Activated CD4-positive, CD25-positive, alpha-beta regulatory T cell treated with anti-CD3 and anti-CD28 coated beads, Interleukin-2, amount 50 U/mL, for 24 hours (primary cell): Measurements from ENCODE around the gene MICAL3.

Source experiments
- ATAC-seq, 2 donors: fragments of 150-1000 bp; cut with Tn5 transposase; one replicate each; pipeline ENCODE4 v1.10.0; 2021; ENCODE audit warnings: mild to moderate bottlenecking in 1 of 2, moderate library complexity in 1 of 2

Gene MICAL3

DNA sequence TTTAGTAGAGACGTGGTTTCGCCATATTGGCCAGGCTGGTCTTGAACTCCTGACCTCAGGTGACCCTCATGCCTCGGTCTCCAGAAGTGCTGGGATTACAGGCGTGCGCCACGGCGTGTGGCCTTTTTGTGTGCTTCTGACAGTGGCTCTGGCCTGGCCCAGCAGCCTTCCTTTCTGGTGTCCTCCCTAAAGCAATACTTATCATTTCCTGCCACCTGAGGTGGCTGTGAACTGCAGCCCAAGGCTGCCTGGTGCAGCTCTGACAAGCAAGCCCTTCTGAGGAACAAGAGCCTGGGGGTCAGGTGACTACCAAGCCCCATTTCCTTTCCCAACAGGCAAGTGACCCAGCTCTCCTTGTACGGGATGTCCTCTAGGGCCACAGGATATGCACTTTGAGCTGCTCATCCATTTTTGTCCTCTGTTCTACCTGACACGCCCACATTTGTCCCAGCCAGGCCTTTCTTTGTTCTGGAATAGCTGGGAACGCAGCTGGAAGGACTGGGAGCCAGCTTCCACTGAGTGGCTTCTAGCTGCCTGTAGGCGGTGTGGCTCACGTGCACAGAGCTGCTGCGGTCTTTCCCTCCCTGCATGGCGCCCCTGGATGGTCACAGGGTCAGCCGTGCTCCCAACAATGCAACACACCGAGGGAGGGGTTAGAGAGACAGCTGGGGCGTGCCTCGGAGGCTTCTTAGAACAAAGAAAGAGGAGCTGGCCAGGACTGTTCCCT, 237.8 kb downstream of the MICAL3 start:
- no peak for ATAC-seq

DNA sequence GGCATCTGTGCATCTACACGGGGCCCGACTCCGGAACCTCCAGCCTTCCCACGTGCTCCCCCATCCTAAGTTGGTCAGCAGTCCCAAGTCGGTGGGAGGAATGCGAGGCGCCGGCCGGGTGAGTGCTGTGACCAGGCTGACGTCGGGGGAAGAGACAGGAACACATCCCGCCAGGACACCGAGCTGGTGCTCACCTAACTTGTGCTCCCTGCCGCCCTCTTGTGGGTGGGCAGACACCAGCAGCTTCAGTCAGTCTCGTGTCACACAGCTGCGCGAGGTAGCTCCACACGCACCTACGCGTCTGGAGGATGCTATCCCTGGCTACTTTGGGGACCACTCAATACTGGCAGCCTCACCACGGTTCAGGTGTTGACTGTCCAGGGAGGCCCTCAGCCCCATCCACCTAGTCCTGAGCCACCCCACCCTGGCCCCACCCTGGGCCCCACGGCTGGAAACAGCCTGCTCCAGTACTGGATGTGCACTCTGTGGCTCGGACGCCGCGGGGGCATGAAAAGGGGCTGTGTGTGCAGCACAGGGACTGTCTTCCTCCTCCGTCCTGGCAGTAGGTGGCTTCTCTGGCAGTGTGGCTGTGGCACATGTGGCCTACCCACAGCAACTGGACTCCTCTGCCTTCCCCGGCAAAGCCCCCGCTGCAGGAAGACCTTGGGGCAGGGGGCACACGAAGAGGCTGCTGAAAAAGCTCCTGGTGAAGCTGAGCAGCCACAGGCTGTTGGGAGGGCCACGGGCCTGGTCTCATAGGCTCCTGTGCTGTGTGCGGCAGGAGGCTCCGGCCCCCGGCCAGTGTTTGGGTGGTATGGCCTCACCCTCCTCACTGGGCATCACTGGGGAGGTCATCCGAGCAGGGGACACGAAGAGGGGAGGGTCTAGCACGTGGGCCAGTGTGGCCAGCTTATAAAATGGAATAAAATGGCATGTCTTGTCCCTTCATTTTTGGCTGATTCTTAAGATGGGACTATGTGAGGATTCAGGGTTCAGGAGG, 238.9 kb downstream of the MICAL3 start:
- ATAC-seq, result peak in 1 of 2 donors; percentile 17

DNA sequence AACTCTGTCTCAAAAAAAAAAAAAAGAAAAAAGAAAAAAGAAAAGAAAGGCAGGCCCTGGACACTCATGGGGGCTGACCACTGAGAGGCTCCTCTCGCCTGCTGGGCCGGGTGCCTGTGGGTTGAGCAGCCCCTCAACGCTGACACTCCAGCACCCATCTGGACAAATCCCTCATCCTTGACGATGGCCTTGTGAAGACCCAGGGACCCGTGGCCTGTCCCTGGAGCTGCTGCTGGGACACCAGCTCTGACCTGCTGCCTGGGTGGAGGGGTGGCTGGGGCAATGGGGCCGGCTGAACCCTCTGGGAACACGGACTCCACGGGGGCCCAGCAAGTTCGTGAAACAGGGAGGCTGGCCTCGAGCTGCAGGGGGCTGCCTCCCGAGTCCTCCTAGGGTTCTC, 239.6 kb downstream of the MICAL3 start:
- ATAC-seq, result no peak

DNA sequence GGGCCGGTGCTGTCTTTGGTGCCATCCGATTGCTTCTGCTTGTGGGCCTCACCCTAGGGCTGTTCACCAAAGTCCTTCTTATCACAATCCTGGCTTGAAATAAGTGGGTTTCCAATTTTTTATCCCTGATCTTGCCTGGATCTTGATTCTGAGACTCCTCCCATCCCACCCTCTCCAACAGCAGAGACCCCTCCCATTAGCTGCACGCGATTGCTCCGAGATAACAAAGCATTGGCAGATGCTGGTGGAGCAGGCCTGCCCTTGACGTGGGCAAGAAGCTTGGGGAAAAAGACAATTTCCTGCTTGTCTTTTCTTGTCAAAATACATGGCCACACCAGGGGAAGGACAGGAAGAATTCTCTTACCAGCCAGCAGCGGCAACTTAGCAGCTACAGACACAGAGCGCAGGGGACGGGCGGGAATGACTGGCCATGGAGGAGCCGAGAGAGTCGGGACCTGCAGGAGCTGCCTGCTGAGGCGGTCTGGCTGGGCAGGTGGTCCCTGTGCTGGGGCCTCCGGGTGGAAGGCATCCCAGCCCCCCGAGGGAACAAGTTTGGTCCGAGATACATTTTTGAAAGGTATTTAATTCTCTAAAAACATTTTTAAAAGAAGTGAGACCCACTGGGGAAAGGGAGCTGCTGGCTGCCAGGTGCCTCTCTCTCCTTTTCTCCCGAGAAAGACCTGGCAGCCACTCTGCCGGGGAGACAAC, 240.4 kb downstream of the MICAL3 start:
- no peak for ATAC-seq

DNA sequence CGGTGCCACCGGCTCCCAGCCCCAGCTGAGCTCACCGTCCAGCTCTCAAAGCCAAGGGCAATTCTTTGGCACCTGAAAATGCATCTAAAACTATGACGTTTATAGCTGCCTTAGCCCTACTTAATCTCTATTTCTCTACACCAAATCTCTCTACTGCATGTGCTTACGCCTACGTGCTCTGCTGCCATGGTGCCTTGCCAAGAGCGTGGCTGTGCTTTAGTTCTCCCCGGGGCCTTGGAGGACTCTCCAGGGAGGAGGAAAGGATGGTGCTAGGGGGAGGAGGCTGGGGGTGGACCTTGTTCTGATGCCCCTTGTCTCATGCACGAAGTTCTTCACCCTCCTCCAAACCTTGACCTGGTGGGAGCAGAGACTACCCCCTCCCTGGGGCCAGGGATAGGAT, 241.0 kb downstream of the MICAL3 start:
- no peak for ATAC-seq

DNA sequence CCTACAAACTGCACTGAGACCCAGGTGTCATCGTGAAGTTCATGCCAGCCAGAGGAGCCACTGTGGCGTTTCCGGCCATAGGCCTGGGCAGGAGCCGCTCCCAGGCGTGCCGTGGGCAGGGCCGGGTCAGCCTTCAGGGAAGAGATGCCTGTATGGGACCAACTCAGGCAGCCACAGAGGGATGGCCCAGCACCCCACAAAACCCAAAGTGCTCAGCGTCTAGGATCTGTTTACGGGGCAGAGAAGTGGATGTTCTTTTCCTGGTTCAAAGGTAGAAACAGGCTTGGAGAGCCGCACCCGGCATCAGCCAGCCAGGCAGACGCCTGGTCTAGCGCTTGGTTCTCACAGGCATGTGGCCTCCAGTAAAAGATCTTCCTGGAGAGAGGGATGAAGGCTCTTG, 241.7 kb downstream of the MICAL3 start:
- no peak for ATAC-seq

DNA sequence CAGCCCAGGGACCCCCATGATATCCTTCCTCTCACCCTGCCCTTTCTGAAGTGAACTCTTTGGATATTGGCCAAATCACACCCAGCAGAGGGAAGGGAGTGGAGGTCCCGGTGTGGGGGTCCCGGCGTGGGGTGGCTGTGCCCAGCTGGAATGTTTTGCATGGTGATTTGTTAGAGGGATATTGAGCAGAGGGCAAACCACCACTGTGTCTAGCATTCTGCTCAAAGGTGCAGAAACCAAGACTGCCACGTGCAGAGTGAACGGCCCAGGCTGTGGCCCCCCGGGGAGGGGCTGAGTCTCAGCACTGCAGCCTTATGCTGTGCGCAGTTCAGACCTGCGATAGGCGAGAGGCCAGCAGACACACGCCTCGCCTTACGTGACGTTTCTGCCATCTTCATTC, 242.2 kb downstream of the MICAL3 start:
- ATAC-seq, result no peak

DNA sequence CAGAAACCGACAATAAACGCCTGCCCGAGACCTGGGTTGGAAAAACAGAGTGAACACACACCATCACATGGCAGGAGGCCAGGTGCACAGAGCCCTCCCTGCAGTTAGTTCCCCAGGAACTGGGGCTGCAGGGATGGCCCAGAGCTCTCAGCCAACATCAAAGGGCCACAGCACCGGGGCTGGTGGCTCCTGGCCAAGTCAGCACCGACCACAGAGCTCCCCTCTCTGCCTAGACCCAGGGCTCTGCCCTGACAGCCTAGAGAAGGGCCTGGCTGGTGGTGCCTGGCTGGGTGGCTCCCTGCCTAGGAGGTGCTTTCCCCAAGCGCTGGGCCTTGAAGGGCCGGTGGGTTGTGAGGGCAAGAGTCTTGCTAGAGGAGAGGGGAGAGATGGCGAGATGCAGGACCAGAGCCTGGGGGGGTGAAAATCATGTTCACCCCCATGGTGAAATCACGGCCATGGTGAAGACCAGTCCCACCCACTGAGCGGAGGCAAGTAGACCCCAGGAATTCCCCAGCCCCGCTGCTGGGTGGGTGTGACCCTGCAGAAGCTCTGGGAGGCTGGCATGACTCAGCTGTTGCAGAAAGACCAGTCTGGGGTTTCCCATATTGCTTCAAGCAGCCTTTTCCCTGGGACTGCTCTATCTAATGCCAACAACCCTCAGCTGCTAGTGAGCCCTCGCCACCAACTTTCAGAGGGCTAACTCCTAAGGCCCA, 242.9 kb downstream of the MICAL3 start:
- ATAC-seq, result peak; percentile 72 to 75

DNA sequence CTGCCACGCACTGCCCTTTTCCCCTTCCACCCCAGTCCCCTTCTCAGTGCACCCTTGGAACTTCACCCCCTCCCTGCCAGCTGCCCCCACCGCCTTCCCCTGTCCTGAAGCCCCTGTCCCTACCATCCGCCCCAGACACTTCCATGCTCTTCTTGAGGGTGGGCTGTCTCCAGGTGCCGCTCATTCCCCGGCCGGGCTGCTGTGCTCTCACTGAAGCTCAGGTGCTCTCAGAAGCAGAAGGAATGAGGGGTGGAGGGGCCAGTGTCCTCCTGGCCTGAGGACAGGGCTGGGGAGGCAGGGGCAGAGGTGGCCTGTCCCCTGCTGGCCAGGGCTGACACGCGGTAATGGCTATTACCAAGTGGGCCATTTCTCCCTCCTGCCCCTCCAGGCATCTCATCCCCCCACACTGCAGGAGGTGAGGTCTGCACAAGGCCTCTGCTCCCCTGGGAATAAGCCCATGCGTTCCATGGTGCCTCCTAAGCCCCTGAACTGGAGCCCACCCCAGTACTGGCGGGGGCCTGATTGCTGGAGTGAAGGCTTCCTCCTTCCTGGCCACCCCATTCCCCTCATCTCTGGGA, 243.5 kb downstream of the MICAL3 start:
- no peak for ATAC-seq

DNA sequence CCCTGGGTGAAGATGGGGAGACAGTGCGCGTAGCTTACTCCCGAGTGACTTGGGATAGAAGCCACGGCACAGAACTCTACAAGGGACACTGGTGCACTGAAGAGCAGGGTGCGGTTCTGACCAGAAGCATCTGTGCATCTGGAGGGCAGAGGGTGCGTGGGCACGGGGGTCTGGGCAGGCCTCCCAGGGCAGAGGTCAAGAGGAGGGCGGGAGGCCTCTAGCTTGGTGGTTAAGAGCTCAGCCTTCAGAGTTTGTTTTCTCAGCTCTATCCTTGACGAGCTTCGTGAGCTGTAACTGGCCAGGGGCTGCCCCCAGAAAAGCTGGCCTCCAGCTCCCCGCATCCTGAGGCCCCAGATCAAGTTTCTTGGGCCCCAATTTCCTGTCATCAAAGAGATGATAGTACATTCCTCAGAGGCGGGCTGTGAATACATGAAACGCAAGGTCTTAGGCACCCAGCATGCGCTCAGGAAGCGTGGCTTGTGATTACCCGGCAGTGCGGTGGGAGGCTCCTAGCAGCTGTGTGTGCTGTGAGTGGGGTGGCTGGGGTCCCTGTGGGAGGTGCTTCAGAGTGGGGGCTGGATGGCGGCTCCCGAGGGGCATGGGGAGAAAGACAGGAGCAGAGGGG, 244.1 kb downstream of the MICAL3 start:
- ATAC-seq, result no peak

DNA sequence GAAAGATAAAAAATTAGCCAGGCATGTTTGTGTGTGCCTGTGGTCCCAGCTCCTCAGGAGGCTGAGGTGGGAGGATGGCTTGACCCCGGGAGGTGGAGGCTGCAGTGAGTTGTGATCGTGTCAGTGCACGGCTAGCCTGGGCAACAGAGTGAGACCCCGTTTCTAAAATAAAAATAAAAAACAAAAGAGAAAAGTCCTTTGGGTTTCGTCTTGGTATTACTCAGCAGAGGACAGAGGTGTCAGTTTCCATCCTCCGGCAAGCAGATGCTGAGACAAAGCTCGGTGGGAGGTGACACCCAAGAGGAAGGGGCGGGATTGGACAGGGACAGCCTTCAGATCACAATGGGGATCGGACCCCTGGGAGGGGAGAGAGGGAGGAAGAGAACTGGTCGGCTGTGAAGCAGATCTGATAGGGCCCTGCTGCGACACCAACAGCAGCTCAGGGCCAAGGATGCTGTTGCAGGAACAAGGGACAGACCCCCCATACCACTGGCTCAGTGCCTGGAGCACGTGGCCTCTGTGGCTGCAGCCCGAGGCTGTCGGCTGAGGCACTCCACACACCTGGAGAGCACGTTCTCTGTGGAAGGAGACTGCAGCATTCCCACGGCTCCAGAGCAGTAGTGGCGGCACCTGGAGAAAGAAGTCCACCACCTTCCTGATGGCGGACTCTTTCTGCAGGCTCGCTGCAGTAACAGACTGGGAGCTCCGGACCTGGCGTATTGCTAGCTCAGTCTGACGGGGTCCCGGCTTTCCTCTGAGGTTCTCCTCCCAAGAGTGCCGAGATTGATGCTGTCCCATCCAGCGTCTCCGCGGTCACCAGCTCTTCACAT, 244.9 kb downstream of the MICAL3 start:
- peak; percentile 4 to 7 for ATAC-seq

DNA sequence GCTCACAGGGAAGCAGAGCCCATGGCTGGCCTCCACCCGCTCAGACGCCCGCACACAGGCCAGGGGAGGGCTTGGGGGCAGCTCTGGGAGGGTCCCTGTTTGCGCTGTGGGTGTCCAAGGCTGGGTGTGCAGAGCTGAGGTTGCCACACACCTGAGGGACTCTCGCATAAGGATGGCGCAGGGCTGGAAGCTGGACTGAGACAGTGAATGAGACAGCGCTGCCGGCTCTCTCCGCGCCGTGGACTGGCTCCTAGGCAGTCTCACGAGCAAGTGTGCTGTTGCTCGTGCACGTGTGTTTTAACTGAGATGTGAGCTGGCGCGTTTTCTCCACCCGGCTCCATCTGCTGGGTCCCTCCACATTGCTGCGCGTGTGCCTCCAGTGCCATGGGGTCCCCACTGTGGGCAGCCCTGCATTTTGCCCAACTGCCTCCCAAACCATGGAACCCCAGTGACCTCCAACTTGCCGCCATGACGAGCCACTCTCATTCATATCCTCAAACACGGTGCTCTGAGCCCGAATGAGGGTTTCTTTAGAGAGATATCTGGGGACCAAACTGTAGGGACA, 245.9 kb downstream of the MICAL3 start:
- no peak for ATAC-seq

DNA sequence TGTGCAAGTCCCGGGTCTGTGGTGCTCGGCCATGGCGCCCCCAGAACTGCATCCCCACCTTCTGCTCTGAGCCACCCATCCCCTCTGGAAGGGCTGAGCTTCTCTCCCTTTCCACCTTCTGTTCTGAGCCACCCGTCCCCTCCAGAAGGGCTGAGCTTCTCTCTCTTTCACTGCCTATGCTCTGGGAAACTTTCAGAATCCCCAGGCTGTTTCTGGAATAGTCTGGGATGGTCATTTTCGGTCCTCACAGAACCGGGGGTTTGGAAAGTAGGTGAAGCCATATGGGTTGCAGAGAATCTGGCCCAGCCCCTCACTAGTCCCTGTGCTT, 246.7 kb downstream of the MICAL3 start:
- ATAC-seq, result no peak

DNA sequence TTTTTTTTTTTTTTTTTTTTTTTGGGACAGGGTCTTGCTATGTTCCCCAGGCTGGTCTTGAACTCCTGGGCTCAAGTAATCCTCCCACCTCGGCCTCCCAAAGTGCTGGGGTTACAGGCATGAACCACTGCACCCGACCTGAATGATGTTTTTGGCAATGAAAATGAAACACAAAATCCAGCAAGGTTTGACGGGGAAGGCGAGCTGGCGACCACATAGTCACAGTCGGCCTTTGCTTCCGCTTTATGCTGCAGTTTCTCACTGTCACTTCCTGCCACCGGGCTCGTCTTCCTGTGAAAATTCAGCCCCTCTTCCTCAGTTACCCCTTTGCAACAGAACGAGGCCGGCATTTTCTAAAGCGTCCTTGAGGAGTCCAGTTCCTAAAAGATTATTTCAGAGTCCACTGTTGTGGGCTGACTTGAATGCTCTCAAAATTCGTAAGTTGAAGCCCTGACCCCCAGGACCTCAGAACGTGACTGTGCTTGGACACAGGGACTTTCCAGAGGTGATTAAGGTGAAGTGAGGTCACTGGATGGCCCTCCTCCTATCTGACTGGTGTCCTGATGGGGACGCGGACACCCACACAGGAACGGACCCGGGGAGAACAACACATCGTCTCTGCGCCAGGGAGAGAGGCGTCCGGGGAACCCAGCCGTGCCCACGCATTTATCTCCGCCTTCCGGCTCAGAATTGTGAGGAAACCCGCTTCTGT, 247.2 kb downstream of the MICAL3 start:
- ATAC-seq, result peak; percentile 36 to 46

DNA sequence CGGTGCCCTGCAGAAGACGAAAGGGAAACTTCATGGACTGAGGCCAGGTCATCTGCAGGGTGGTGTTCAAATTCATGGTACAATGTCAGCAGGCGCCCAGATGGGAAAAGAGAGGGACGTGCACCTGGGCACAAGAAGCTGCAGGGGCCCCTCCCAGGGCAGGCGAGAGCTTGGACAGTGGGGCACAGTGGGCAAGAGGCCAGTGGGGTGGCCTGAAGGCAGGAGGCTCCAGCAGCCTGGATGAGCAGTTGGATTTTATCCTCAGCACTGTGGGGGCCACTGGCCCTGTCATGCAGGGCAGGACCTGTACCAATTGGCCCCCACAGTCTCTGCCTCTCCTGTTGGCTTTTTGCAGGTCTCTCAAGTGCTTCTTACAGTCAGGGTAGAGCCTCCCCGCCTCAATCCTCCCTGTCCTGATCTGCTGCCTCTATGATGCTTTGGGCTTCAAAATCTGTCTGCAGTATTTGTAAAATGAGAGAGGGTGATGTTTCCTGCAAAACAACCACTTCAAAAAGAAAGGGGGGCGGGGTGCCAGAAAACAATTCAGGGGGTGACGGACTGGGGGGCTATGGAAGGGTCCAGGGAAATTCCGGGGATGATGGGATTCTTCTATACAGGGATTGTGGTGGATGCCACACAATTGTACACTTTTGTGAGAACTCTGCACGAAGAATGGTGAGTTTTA, 248.4 kb downstream of the MICAL3 start:
- ATAC-seq, result no peak

DNA sequence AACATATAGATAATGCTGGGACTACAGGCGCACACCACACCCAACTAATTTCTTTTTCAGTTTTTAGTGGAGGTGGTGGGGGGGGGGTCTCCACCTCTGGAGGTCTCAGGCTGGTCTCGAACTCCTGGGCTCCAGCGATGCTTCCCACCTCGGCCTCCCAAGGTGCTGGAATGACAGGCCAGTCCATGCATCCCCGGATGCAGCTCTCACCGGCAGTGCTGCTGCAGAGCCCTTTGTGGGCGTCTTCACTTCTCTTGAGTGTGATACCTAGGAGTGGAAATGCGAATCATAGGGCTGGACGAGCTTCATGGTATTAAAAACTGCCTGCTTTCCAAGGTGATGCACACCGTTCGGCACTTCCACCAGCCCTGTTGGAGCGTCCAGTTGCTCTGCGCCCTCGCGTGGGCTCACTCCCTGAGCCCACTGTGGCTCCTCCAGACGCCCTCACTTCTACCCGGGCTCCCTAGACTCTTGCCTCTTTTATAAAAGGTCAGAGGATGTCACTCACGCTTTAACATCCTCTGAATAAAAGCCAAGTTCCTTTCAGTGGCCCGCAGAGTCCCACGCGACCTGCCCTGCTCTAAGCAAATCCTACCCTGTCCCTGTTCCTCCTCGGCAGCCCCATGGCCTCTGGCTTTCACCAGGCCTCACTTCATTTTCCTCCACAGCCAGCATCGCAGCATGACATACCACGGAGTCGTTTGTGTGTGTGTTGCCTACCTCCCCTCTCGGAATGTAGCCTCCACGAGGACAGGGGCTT, 249.3 kb downstream of the MICAL3 start:
- ATAC-seq, result no peak

DNA sequence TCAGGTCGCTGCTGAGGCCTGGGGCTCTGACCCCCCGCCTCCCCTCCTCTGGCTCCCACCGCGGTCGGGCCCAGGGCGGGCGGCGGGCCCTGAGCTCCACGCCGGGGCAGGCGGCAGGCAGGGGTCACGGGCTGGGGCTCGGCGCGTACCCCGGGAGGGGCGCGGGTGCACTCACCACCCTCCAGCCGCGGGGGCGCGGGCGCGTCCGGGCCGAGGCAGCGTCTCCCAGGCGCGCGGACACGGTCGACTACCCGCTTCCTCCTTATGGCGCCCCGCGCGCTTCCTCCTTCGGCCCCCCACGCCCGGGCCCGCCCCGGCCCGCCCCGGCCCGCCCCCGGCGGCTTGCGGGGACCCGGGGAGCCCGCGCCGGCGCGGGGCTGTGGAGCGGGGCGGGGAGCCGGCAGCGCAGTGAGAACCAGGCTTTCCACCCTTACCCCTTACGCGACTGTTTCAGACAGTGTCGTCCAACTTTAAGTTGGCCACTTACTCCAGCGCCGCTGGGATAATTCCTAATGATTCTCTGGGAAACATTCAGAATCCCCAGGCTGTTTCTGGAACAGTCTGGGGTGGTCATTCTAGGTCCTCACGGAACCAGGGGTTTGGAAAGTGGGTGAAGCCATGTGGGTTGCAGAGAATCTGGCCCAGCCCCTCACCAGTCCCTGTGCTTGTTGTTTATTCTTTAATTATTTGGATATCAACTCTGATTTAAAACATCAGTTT, 250.0 kb downstream of the MICAL3 start, which contains the start of gene BID:
BID (minus strand) TSS at position 264 of the 720 bp plus-strand sequence. CDS start 24,353 bp downstream, outside the sequence.
- ATAC-seq, result peak; percentile 24 to 44
